Activated CD4-positive, alpha-beta T cell treated with anti-CD3 and anti-CD28 coated beads, Interleukin-2, amount 50 U/mL, for 1 hour (primary cell): Measurements from ENCODE around the gene PTGER1.
"Not testable (repeated sequence)": the region's sequence is repeated elsewhere in the genome, so short reads cannot be mapped to it uniquely, and the experiment has no call there.

Experiments
- DNase-seq: peaks from one replicate; pipeline ENCODE4 v3.0.0-alpha.2; 2020

Gene PTGER1

GRCh38 chr19:14473073-14473977 is 1.8 kb downstream of the PTGER1 start:
- no peak for DNase-seq

- DNase-seq: peak; percentile 87
Measured at GRCh38 chr19:14472202-14472938, 2.8 kb downstream of the PTGER1 start.

- no peak for DNase-seq
Measured at GRCh38 chr19:14471436-14472187, 3.5 kb downstream of the PTGER1 start.

GRCh38 chr19:14470031-14470876 is 4.9 kb downstream of the PTGER1 start:
- DNase-seq: no peak

GRCh38 chr19:14467816-14468215 is 7.3 kb downstream of the PTGER1 start:
- no peak for DNase-seq

- no peak for DNase-seq
Measured at GRCh38 chr19:14467391-14467790, 7.8 kb downstream of the PTGER1 start.

- no peak for DNase-seq
Measured at GRCh38 chr19:14463747-14464146, 11.4 kb downstream of the PTGER1 start.

GRCh38 chr19:14462401-14462800 is 12.8 kb downstream of the PTGER1 start:
- DNase-seq: not testable (repeated sequence)

GRCh38 chr19:14460935-14461334 is 14.2 kb downstream of the PTGER1 start:
- no peak for DNase-seq

GRCh38 chr19:14459703-14460102 is 15.5 kb downstream of the PTGER1 start:
- DNase-seq: no peak

- DNase-seq: not testable (repeated sequence)
Measured at GRCh38 chr19:14452303-14452702, 22.9 kb downstream of the PTGER1 start.

GRCh38 chr19:14450876-14451275 is 24.3 kb downstream of the PTGER1 start:
- no peak for DNase-seq

- DNase-seq: peak; percentile 55
Measured at GRCh38 chr19:14450168-14450874, 24.8 kb downstream of the PTGER1 start.

GRCh38 chr19:14449321-14449720 is 25.8 kb downstream of the PTGER1 start:
- no peak for DNase-seq

- DNase-seq: no peak
Measured at GRCh38 chr19:14446336-14447036, 28.7 kb downstream of the PTGER1 start.

- DNase-seq: no peak
Measured at GRCh38 chr19:14443632-14444216, 31.4 kb downstream of the PTGER1 start.

GRCh38 chr19:14442891-14443631 is 32.1 kb downstream of the PTGER1 start:
- no peak for DNase-seq

GRCh38 chr19:14441041-14441938 is 33.9 kb downstream of the PTGER1 start:
- no peak for DNase-seq

GRCh38 chr19:14440049-14440448 is 35.1 kb downstream of the PTGER1 start:
- DNase-seq: peak; percentile 70
